ENCODE results near the gene NUF2. TPM values are rescaled to one million over a fixed set of nuclear protein-coding genes. Genes with fewer than 3 reads are reported as not detected.
"Not testable (repeated sequence)": the region's sequence is repeated elsewhere in the genome, so short reads cannot be mapped to it uniquely, and the experiment has no call there.

NUF2 gene
- total RNA-seq, 1 donor from 2014 or later, result 1.2 TPM

GRCh38 chr1:163308811-163309210 lies 12.9 kb upstream of the NUF2 start:
- H3K4me3 Mint-ChIP-seq, result no peak overlapping the region
- no peaks in the 10 kb centered on the region for H3K9me3 Mint-ChIP-seq
- no peak overlapping the region for H3K27ac Mint-ChIP-seq
- TF ChIP-seq CTCF (IDR thresholded peaks at IDR 0.05), result no peak
- H3K4me1 Mint-ChIP-seq, result no peaks in the 10 kb centered on the region
- peaks cover 22% of the 10 kb centered on the region for H3K36me3 Mint-ChIP-seq (ENCODE audit: low read depth)
- intact Hi-C loops (cut with micrococcal nuclease), result no loop called here
- ATAC-seq (ENCODE audit: low read depth) (no peak), DNase-seq (no peak)
- ChIA-PET CTCF (no interaction called here), POLR2A (no interaction called here)
- H3K27me3 Mint-ChIP-seq, result no peaks in the 10 kb centered on the region

GRCh38 chr1:163315773-163316374 lies 5.9 kb upstream of the NUF2 start:
- POLR2A ChIA-PET, result interaction anchor here (1.2 kb wide), 1 partner anchor 29 kb away, joined by 4 read pairs; no protein-coding TSS in a partner anchor
- intact Hi-C loops (cut with micrococcal nuclease), result loop anchor here (1.0 kb wide), 1 partner anchor 462 kb away; no protein-coding TSS in a partner anchor
- H3K4me3 Mint-ChIP-seq, result no peak overlapping the region
- DNase-seq, result no peak
- H3K27ac Mint-ChIP-seq, result no peak overlapping the region
- H3K27me3 Mint-ChIP-seq, result no peaks in the 10 kb centered on the region
- CTCF ChIA-PET, result interaction anchor here (1.2 to 3.7 kb wide), 8 partner anchors 10 to 468 kb away, joined by 3 to 48 read pairs (median 7); partner anchors contain the start of gene RGS4
- no peak for TF ChIP-seq CTCF (IDR thresholded peaks at IDR 0.05)
- H3K4me1 Mint-ChIP-seq, result peaks cover 3% of the 10 kb centered on the region
- H3K36me3 Mint-ChIP-seq (ENCODE audit: low read depth), result peaks cover 6% of the 10 kb centered on the region
- no peak for ATAC-seq (ENCODE audit: low read depth)
- H3K9me3 Mint-ChIP-seq, result no peaks in the 10 kb centered on the region

- intact Hi-C loops (cut with micrococcal nuclease), result loop anchor here (5.0 kb wide), 2 partner anchors 759 to 824 kb away; partner anchors contain the start of genes UAP1 and UHMK1
- ChIA-PET CTCF (interaction anchor here (1.8 kb wide), 1 partner anchor 467 kb away, joined by 4 read pairs; no protein-coding TSS in a partner anchor), POLR2A (no interaction called here)
- Mint-ChIP-seq H3K27me3 (no peaks in the 10 kb centered on the region), H3K9me3 (no peaks in the 10 kb centered on the region), H3K4me1 (peaks cover 24% of the 10 kb centered on the region), H3K27ac (peak overlapping the region; percentile 91), H3K4me3 (peak overlapping the region; percentile 94), H3K36me3 (ENCODE audit: low read depth) (peaks cover 7% of the 10 kb centered on the region)
- DNase-seq (no peak), ATAC-seq (ENCODE audit: low read depth) (no peak)
- TF ChIP-seq CTCF (IDR thresholded peaks at IDR 0.05), result no peak
These were observed 863 bp upstream of the NUF2 start for GRCh38 chr1:163320891-163321290.

- ATAC-seq (ENCODE audit: low read depth); H3K27me3 Mint-ChIP-seq; H3K4me3 Mint-ChIP-seq; POLR2A ChIA-PET; CTCF ChIA-PET; H3K9me3 Mint-ChIP-seq; H3K27ac Mint-ChIP-seq; H3K36me3 Mint-ChIP-seq (ENCODE audit: low read depth); DNase-seq: not testable (repeated sequence)
- intact Hi-C loops (cut with micrococcal nuclease), result loop anchor here (5.0 kb wide), 2 partner anchors 761 to 826 kb away; partner anchors contain the start of genes UAP1 and UHMK1
- peaks cover 24% of the 10 kb centered on the region for H3K4me1 Mint-ChIP-seq
These were observed 1.6 kb downstream of the NUF2 start for GRCh38 chr1:163323339-163323738.

GRCh38 chr1:163331116-163331515 lies 9.4 kb downstream of the NUF2 start:
- H3K36me3 Mint-ChIP-seq (ENCODE audit: low read depth), result peaks cover 3% of the 10 kb centered on the region
- no peak for TF ChIP-seq CTCF (IDR thresholded peaks at IDR 0.05)
- intact Hi-C loops (cut with micrococcal nuclease), result no loop called here
- no peak overlapping the region for H3K27ac Mint-ChIP-seq
- H3K27me3 Mint-ChIP-seq, result no peaks in the 10 kb centered on the region
- no peak overlapping the region for H3K4me3 Mint-ChIP-seq
- ChIA-PET POLR2A (no interaction called here), CTCF (no interaction called here)
- H3K9me3 Mint-ChIP-seq, result peaks cover 4% of the 10 kb centered on the region
- DNase-seq (no peak), ATAC-seq (ENCODE audit: low read depth) (no peak)
- no peaks in the 10 kb centered on the region for H3K4me1 Mint-ChIP-seq

Data from activated B cell treated with CpG ODN at 0.5 μM for 24 hours (primary cell).